K562 (cell line): ENCODE data around the gene CALHM2.

ENCODE experiments used
- EP300 ChIP-seq: IDR thresholded peaks from 2 replicates; pipeline ENCODE4 v1.6.1; 2012; ENCODE audit warnings: low read length, improper control_type of control experiment
- POLR2AphosphoS5 ChIP-seq: IDR thresholded peaks from 2 replicates; pipeline ENCODE4 v1.6.1; 2011; ENCODE audit warnings: mild to moderate bottlenecking, low read depth, low read length, moderate library complexity; ENCODE audit not compliant: control insufficient read depth, insufficient read depth
- TF ChIP-seq, protein P1 (sequence below), 2 experiments: fragments of 200-800 bp in 1 of 2; sonication (Bioruptor generic) in 1 of 2; sonication (generic) in 1 of 2; formaldehyde crosslinking in 1 of 2; IDR thresholded peaks in 1 of 2; conservative IDR thresholded peaks in 1 of 2; 2 replicates each; pipeline versions ENCODE4 v1.5.0 to v1.6.1; 2016 to 2020; ENCODE audit warnings: missing compliant biosample characterization in 1 of 2, missing genetic modification characterization in 1 of 2, missing genetic modification reagents in 1 of 2
- TF ChIP-seq, protein P2 (sequence below): fragments of 250-450 bp; sonication (Bioruptor Pico); IDR thresholded peaks from 2 replicates; pipeline ENCODE4 v1.8.0; 2022; ENCODE audit warnings: inconsistent platforms
- TF ChIP-seq, protein P3 (sequence below), 2 experiments: fragments of 450-650 bp; formaldehyde crosslinking in 1 of 2; IDR thresholded peaks; 2 replicates each; pipeline versions ENCODE4 v1.4.0 to v1.6.1; 2014 to 2020; ENCODE audit warnings: mild to moderate bottlenecking in 2 of 2, borderline replicate concordance in 1 of 2, low read depth in 1 of 2
- TF ChIP-seq, protein P4 (sequence below), 3 experiments: IDR thresholded peaks in 2 of 3; conservative IDR thresholded peaks in 1 of 3; 2 replicates each; pipeline ENCODE4 v1.5.1; 2011 to 2012; ENCODE audit warnings: low read length in 3 of 3, mild to moderate bottlenecking in 3 of 3, control low read depth in 2 of 3, improper control_type of control experiment in 1 of 3, inconsistent platforms in 1 of 3, low read depth in 1 of 3, mixed read lengths in 1 of 3, moderate library complexity in 1 of 3; ENCODE audit not compliant: insufficient read depth in 2 of 3
- TF ChIP-seq, protein P5 (sequence below): sonication (generic); formaldehyde crosslinking; IDR thresholded peaks from 2 replicates; pipeline ENCODE4 v1.8.0; 2022; ENCODE audit warnings: mild to moderate bottlenecking, missing genetic modification reagents

DNA sequence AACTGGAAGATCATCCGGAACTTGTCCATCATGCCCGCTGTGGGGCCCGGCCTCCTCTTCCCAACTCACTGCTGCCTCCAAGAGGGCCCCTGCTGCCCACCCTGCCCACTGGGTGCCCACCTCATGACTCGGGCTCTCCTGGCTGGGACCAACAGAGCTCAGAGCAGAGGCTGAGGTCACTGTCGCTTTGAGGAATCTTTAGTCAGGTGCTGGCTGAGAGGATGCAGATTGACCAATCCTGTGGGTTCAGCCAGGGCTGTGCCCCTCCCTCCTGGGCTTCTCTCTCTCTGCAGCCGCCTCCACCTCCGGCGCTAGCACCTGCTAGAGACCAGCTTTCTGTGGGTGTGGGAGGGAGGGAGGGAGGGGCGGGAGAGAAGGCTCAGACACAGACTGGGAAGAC lies 6.5 kb upstream of the CALHM2 start, which contains the start of gene CALHM1:
- TF ChIP-seq, protein P1, sequence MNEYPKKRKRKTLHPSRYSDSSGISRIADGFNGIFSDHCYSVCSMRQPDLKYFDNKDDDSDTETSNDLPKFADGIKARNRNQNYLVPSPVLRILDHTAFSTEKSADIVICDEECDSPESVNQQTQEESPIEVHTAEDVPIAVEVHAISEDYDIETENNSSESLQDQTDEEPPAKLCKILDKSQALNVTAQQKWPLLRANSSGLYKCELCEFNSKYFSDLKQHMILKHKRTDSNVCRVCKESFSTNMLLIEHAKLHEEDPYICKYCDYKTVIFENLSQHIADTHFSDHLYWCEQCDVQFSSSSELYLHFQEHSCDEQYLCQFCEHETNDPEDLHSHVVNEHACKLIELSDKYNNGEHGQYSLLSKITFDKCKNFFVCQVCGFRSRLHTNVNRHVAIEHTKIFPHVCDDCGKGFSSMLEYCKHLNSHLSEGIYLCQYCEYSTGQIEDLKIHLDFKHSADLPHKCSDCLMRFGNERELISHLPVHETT (CRISPR knock-in tag; conservative IDR thresholded peaks at IDR 0.05 in 1 of 2, IDR thresholded peaks at IDR 0.05 in 1 of 2) = no peak
- TF ChIP-seq, protein P2, sequence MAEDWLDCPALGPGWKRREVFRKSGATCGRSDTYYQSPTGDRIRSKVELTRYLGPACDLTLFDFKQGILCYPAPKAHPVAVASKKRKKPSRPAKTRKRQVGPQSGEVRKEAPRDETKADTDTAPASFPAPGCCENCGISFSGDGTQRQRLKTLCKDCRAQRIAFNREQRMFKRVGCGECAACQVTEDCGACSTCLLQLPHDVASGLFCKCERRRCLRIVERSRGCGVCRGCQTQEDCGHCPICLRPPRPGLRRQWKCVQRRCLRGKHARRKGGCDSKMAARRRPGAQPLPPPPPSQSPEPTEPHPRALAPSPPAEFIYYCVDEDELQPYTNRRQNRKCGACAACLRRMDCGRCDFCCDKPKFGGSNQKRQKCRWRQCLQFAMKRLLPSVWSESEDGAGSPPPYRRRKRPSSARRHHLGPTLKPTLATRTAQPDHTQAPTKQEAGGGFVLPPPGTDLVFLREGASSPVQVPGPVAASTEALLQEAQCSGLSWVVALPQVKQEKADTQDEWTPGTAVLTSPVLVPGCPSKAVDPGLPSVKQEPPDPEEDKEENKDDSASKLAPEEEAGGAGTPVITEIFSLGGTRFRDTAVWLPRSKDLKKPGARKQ (CRISPR knock-in tag) = no peak
- TF ChIP-seq, protein P3, sequence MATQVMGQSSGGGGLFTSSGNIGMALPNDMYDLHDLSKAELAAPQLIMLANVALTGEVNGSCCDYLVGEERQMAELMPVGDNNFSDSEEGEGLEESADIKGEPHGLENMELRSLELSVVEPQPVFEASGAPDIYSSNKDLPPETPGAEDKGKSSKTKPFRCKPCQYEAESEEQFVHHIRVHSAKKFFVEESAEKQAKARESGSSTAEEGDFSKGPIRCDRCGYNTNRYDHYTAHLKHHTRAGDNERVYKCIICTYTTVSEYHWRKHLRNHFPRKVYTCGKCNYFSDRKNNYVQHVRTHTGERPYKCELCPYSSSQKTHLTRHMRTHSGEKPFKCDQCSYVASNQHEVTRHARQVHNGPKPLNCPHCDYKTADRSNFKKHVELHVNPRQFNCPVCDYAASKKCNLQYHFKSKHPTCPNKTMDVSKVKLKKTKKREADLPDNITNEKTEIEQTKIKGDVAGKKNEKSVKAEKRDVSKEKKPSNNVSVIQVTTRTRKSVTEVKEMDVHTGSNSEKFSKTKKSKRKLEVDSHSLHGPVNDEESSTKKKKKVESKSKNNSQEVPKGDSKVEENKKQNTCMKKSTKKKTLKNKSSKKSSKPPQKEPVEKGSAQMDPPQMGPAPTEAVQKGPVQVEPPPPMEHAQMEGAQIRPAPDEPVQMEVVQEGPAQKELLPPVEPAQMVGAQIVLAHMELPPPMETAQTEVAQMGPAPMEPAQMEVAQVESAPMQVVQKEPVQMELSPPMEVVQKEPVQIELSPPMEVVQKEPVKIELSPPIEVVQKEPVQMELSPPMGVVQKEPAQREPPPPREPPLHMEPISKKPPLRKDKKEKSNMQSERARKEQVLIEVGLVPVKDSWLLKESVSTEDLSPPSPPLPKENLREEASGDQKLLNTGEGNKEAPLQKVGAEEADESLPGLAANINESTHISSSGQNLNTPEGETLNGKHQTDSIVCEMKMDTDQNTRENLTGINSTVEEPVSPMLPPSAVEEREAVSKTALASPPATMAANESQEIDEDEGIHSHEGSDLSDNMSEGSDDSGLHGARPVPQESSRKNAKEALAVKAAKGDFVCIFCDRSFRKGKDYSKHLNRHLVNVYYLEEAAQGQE (IDR thresholded peaks at IDR 0.05; ENCODE audit: borderline replicate concordance) = no peak
- TF ChIP-seq, protein P3 (CRISPR knock-in tag; IDR thresholded peaks at IDR 0.05; ENCODE audit: low read depth) = no peak
- TF ChIP-seq, protein P4, sequence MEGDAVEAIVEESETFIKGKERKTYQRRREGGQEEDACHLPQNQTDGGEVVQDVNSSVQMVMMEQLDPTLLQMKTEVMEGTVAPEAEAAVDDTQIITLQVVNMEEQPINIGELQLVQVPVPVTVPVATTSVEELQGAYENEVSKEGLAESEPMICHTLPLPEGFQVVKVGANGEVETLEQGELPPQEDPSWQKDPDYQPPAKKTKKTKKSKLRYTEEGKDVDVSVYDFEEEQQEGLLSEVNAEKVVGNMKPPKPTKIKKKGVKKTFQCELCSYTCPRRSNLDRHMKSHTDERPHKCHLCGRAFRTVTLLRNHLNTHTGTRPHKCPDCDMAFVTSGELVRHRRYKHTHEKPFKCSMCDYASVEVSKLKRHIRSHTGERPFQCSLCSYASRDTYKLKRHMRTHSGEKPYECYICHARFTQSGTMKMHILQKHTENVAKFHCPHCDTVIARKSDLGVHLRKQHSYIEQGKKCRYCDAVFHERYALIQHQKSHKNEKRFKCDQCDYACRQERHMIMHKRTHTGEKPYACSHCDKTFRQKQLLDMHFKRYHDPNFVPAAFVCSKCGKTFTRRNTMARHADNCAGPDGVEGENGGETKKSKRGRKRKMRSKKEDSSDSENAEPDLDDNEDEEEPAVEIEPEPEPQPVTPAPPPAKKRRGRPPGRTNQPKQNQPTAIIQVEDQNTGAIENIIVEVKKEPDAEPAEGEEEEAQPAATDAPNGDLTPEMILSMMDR (IDR thresholded peaks at IDR 0.05 in 2 of 3, conservative IDR thresholded peaks at IDR 0.05 in 1 of 3; ENCODE audit: insufficient read depth in 2 of 3, low read depth in 1 of 3, low read length in 3 of 3) = no peak
- TF ChIP-seq POLR2AphosphoS5 = no peak
- TF ChIP-seq EP300 = no peak
- TF ChIP-seq, protein P5, sequence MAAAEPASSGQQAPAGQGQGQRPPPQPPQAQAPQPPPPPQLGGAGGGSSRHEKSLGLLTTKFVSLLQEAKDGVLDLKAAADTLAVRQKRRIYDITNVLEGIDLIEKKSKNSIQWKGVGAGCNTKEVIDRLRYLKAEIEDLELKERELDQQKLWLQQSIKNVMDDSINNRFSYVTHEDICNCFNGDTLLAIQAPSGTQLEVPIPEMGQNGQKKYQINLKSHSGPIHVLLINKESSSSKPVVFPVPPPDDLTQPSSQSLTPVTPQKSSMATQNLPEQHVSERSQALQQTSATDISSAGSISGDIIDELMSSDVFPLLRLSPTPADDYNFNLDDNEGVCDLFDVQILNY (CRISPR knock-in tag) = no peak
